Stomach smooth muscle (tissue), 2 donors: ENCODE results near the gene HPS1.

Experiments
- H3K27ac ChIP-seq: one replicate; pipeline ENCODE4 v1.7.0; 2013; ENCODE audit warnings: mild to moderate bottlenecking, low read length, inconsistent platforms
- H3K27me3 ChIP-seq, 2 donors: one replicate each; pipeline ENCODE4 v1.7.0; 2013; ENCODE audit warnings: low read length in 2 of 2; ENCODE audit not compliant: insufficient read depth in 2 of 2, control insufficient read depth in 1 of 2
- H3K36me3 ChIP-seq, 2 donors: one replicate each; pipeline ENCODE4 v1.7.0; 2013; ENCODE audit warnings: low read length in 2 of 2; ENCODE audit not compliant: control insufficient read depth in 2 of 2, insufficient read depth in 2 of 2
- H3K4me1 ChIP-seq: one replicate; pipeline ENCODE4 v1.7.0; 2013; ENCODE audit warnings: low read length; ENCODE audit not compliant: control insufficient read depth, insufficient read depth
- H3K4me3 ChIP-seq, 2 donors: one replicate each; pipeline ENCODE4 v1.7.0; 2013; ENCODE audit warnings: low read length in 2 of 2
- H3K9ac ChIP-seq, 2 donors: one replicate each; pipeline ENCODE4 v1.7.0; 2013; ENCODE audit warnings: low read length in 2 of 2, mild to moderate bottlenecking in 1 of 2
- H3K9me3 ChIP-seq, 2 donors: one replicate each; pipeline ENCODE4 v1.7.0; 2013; ENCODE audit warnings: low read length in 2 of 2; ENCODE audit not compliant: control insufficient read depth in 2 of 2
- donor health status: healthy.
- donor health status: Pancreatic carcinoma.

Gene HPS1

GRCh38 chr10:98402931-98403718 is 43.6 kb downstream of the HPS1 start:
- Histone ChIP-seq H3K9ac (no peak overlapping the region), H3K4me1 (peaks cover 13% of the 10 kb centered on the region)

GRCh38 chr10:98402478-98402877 is 44.3 kb downstream of the HPS1 start:
- H3K9ac ChIP-seq: no peak overlapping the region
- H3K4me1 ChIP-seq: peaks cover 13% of the 10 kb centered on the region
- no peaks in the 10 kb centered on the region for H3K27me3 ChIP-seq
- no peak overlapping the region for H3K27ac ChIP-seq
- H3K4me3 ChIP-seq: no peak overlapping the region
- no peaks in the 10 kb centered on the region for H3K9me3 ChIP-seq
- H3K36me3 ChIP-seq: peaks cover 4 to 18% of the 10 kb centered on the region in 2 donors

More at GRCh38 chr10:98402931-98403718, 43.6 kb downstream of the HPS1 start:
- H3K36me3 ChIP-seq: peaks cover 4 to 17% of the 10 kb centered on the region in 2 donors
- no peaks in the 10 kb centered on the region for H3K9me3 ChIP-seq
- H3K27ac ChIP-seq: no peak overlapping the region
- H3K27me3 ChIP-seq: no peaks in the 10 kb centered on the region
- H3K4me3 ChIP-seq: no peak overlapping the region

- Histone ChIP-seq H3K4me1 (peaks cover 9% of the 10 kb centered on the region), H3K9me3 (no peaks in the 10 kb centered on the region), H3K36me3 (peaks cover 14 to 27% of the 10 kb centered on the region in 2 donors), H3K4me3 (no peak overlapping the region), H3K9ac (no peak overlapping the region), H3K27me3 (no peaks in the 10 kb centered on the region), H3K27ac (no peak overlapping the region)
Observed at GRCh38 chr10:98400482-98400881, 46.3 kb downstream of the HPS1 start.

- peaks cover 14 to 32% of the 10 kb centered on the region in 2 donors for H3K36me3 ChIP-seq
- H3K9ac ChIP-seq: no peak overlapping the region
Observed at GRCh38 chr10:98399784-98400183, 47.0 kb downstream of the HPS1 start.

GRCh38 chr10:98397089-98397600 is 49.6 kb downstream of the HPS1 start:
- H3K4me3 ChIP-seq: no peak overlapping the region
- no peak overlapping the region for H3K27ac ChIP-seq
- H3K9ac ChIP-seq: no peak overlapping the region
- peaks cover 5% of the 10 kb centered on the region for H3K4me1 ChIP-seq
- peaks cover 14 to 34% of the 10 kb centered on the region in 2 donors for H3K36me3 ChIP-seq
- H3K9me3 ChIP-seq: no peaks in the 10 kb centered on the region
- no peaks in the 10 kb centered on the region for H3K27me3 ChIP-seq

More at GRCh38 chr10:98399784-98400183, 47.0 kb downstream of the HPS1 start:
- no peak overlapping the region for H3K27ac ChIP-seq
- H3K4me1 ChIP-seq: peaks cover 2% of the 10 kb centered on the region
- no peaks in the 10 kb centered on the region for H3K9me3 ChIP-seq
- no peaks in the 10 kb centered on the region for H3K27me3 ChIP-seq
- no peak overlapping the region for H3K4me3 ChIP-seq

GRCh38 chr10:98396096-98397063 is 50.4 kb downstream of the HPS1 start:
- Histone ChIP-seq H3K4me3 (no peak overlapping the region), H3K27me3 (no peaks in the 10 kb centered on the region), H3K9ac (no peak overlapping the region), H3K4me1 (peaks cover 7% of the 10 kb centered on the region), H3K36me3 (peaks cover 14 to 34% of the 10 kb centered on the region in 2 donors), H3K9me3 (no peaks in the 10 kb centered on the region), H3K27ac (no peak overlapping the region)

- Histone ChIP-seq H3K4me3 (no peak overlapping the region), H3K9ac (no peak overlapping the region), H3K27me3 (no peaks in the 10 kb centered on the region), H3K9me3 (no peaks in the 10 kb centered on the region), H3K4me1 (peaks cover 7% of the 10 kb centered on the region), H3K27ac (no peak overlapping the region), H3K36me3 (peaks cover 14 to 28% of the 10 kb centered on the region in 2 donors)
Observed at GRCh38 chr10:98394851-98395440, 51.8 kb downstream of the HPS1 start.

- Histone ChIP-seq H3K9ac (no peak overlapping the region), H3K27me3 (no peaks in the 10 kb centered on the region), H3K4me1 (peaks cover 7% of the 10 kb centered on the region), H3K36me3 (peaks cover 6 to 22% of the 10 kb centered on the region in 2 donors), H3K27ac (no peak overlapping the region), H3K4me3 (no peak overlapping the region), H3K9me3 (no peaks in the 10 kb centered on the region)
Observed at GRCh38 chr10:98391578-98391991, 55.1 kb downstream of the HPS1 start.

GRCh38 chr10:98391065-98391464 is 55.7 kb downstream of the HPS1 start:
- H3K4me3 ChIP-seq: no peak overlapping the region
- peaks cover 2 to 19% of the 10 kb centered on the region in 2 donors for H3K36me3 ChIP-seq
- H3K9ac ChIP-seq: no peak overlapping the region
- H3K9me3 ChIP-seq: no peaks in the 10 kb centered on the region
- H3K4me1 ChIP-seq: peaks cover 7% of the 10 kb centered on the region
- peak overlapping the region; percentile 2 for H3K27ac ChIP-seq
- H3K27me3 ChIP-seq: no peaks in the 10 kb centered on the region

GRCh38 chr10:98390406-98390805 is 56.3 kb downstream of the HPS1 start:
- H3K27me3 ChIP-seq: no peaks in the 10 kb centered on the region
- H3K36me3 ChIP-seq: peaks cover 0 to 21% of the 10 kb centered on the region in 2 donors
- peaks cover 7% of the 10 kb centered on the region for H3K4me1 ChIP-seq
- H3K4me3 ChIP-seq: no peak overlapping the region
- H3K9me3 ChIP-seq: no peaks in the 10 kb centered on the region
- no peak overlapping the region for H3K27ac ChIP-seq
- no peak overlapping the region for H3K9ac ChIP-seq
